Gastrocnemius medialis (tissue), 4 donors: Measurements from ENCODE around the gene RHOB.
"Not testable (repeated sequence)": the region's sequence is repeated elsewhere in the genome, so short reads cannot be mapped to it uniquely, and the experiment has no call there.

ENCODE experiments used
- CTCF ChIP-seq, 5 experiments: fragments of 450-650 bp in 3 of 5; fragments of 200-600 bp in 2 of 5; sonication (generic) in 2 of 5; IDR thresholded peaks in 4 of 5; conservative IDR thresholded peaks in 1 of 5; 1 replicate in 4 of 5; 2 replicates in 1 of 5; pipeline ENCODE4 v1.5.1; 2016 to 2019; ENCODE audit warnings: antibody characterized with exemption in 5 of 5, mild to moderate bottlenecking in 3 of 5, moderate library complexity in 3 of 5
- POLR2A ChIP-seq, 2 donors: fragments of 450-650 bp; IDR thresholded peaks; one replicate each; pipeline ENCODE4 v1.6.1; 2017; ENCODE audit warnings: antibody characterized with exemption in 2 of 2, mild to moderate bottlenecking in 2 of 2, moderate library complexity in 2 of 2

DNA sequence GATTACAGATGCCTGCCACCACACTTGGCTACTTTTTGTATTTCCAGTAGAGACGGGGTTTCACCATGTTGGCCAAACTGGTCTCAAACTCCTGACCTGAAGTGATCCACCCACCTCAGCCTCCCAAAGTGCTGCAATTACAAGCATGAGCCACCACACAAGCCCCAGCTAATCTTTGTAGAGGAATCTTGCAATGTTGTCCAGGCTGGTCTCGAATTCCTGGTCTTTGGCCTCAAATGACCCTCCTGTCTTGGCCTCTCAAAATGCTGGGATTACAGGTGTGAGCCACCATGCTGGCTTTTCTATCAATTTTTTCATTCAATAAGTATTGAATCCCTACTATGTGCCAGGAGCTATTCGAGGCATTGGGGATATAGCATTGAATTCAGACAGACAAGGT lies 46.2 kb downstream of the RHOB start:
- TF ChIP-seq CTCF (IDR thresholded peaks at IDR 0.05 in 4 of 5, conservative IDR thresholded peaks at IDR 0.05 in 1 of 5); POLR2A (IDR thresholded peaks at IDR 0.05): not testable (repeated sequence)
